AG04449 (cell line): ENCODE measurements around the gene AIRE.

Source experiments
- CTCF ChIA-PET: fragments of 350-600 bp; formaldehyde crosslinking; extraction: SDS; loops from one replicate; lab custom pipeline; 2021; ENCODE audit warnings: antibody characterized with exemption; lab: Yijun Ruan, JAX
- POLR2A ChIA-PET: fragments of 400-600, 350-600 bp; formaldehyde crosslinking; extraction: SDS; loops from one replicate; lab custom pipeline; 2020; ENCODE audit warnings: antibody characterized with exemption, inconsistent platforms; lab: Yijun Ruan, JAX
- DNase-seq: peaks from one replicate; pipeline ENCODE4 v3.0.0-alpha.2; 2010; ENCODE audit warnings: low read depth, low spot score
- H3K4me3 ChIP-seq: 2 replicates; pipeline ENCODE4 v1.5.1; 2011; ENCODE audit warnings: low read depth, mild to moderate bottlenecking, control low read depth, low read length
- TF ChIP-seq, protein P1 (sequence below): IDR thresholded peaks from one replicate; pipeline ENCODE4 v1.5.1; 2011; ENCODE audit warnings: mild to moderate bottlenecking, moderate library complexity, low read length, control low read depth, inconsistent platforms; ENCODE audit not compliant: insufficient read depth; ENCODE audit errors: missing control alignments

The AIRE gene

GRCh38 chr21:44271558-44272283 is 14.0 kb upstream of the AIRE start:
- CTCF ChIA-PET, result no interaction called here
- H3K4me3 ChIP-seq, result no peak overlapping the region
- DNase-seq, result no peak
- TF ChIP-seq, protein P1, sequence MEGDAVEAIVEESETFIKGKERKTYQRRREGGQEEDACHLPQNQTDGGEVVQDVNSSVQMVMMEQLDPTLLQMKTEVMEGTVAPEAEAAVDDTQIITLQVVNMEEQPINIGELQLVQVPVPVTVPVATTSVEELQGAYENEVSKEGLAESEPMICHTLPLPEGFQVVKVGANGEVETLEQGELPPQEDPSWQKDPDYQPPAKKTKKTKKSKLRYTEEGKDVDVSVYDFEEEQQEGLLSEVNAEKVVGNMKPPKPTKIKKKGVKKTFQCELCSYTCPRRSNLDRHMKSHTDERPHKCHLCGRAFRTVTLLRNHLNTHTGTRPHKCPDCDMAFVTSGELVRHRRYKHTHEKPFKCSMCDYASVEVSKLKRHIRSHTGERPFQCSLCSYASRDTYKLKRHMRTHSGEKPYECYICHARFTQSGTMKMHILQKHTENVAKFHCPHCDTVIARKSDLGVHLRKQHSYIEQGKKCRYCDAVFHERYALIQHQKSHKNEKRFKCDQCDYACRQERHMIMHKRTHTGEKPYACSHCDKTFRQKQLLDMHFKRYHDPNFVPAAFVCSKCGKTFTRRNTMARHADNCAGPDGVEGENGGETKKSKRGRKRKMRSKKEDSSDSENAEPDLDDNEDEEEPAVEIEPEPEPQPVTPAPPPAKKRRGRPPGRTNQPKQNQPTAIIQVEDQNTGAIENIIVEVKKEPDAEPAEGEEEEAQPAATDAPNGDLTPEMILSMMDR, result no peak
- POLR2A ChIA-PET, result no interaction called here

GRCh38 chr21:44272284-44272858 is 13.3 kb upstream of the AIRE start:
- CTCF ChIA-PET, result interaction anchor here (3.4 kb wide), 1 partner anchor 25 kb away, joined by 13 read pairs; no protein-coding TSS in a partner anchor
- H3K4me3 ChIP-seq, result no peak overlapping the region
- no peak for DNase-seq
- TF ChIP-seq, protein P1, result no peak
- POLR2A ChIA-PET, result no interaction called here

DNA sequence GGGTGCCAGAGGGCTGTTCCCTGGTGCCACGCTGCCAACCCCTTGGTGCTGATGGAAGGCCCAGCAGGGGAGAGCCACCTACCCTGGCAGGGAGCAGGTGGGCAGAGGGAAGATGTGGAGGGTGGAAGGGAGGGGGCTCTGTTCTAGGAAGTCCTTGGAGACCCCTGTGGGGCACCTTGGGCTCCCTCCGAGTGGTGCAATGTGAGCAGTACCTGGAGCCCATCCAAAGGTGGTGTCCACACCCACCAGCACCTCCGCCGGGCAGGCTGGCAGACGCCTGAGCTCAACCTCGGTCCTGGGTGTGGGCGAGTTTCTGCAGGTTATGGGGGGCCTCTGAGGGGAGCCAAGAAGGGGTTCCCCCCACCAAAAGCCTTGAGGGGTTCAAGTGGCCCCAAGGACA is 12.6 kb upstream of the AIRE start:
- POLR2A ChIA-PET, result no interaction called here
- DNase-seq, result no peak
- H3K4me3 ChIP-seq, result no peak overlapping the region
- TF ChIP-seq, protein P1, result no peak
- CTCF ChIA-PET, result interaction anchor here (3.4 kb wide), 1 partner anchor 24 kb away, joined by 13 read pairs; no protein-coding TSS in a partner anchor

DNA sequence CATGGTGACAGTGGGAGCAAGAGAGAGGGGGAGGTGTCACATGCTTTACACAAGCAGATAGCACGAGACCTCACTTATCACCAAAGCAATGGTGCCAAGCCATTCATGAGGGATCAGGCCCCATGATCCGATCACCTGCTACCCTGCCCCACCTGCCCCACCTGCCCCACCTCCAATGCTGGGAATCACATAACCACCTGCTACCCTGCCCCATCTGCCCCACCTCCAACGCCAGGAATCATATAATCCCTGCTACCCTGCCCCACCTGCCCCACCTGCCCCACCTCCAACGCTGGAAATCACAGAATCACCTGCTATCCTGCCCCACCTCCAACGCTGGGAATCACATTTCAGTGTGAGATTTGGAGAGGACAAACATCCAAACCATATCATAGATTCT is 10.6 kb upstream of the AIRE start:
- TF ChIP-seq, protein P1, result no peak
- H3K4me3 ChIP-seq, result no peak overlapping the region
- no peak for DNase-seq
- POLR2A ChIA-PET, result no interaction called here
- CTCF ChIA-PET, result interaction anchor here (3.4 kb wide), 1 partner anchor 22 kb away, joined by 13 read pairs; no protein-coding TSS in a partner anchor

DNA sequence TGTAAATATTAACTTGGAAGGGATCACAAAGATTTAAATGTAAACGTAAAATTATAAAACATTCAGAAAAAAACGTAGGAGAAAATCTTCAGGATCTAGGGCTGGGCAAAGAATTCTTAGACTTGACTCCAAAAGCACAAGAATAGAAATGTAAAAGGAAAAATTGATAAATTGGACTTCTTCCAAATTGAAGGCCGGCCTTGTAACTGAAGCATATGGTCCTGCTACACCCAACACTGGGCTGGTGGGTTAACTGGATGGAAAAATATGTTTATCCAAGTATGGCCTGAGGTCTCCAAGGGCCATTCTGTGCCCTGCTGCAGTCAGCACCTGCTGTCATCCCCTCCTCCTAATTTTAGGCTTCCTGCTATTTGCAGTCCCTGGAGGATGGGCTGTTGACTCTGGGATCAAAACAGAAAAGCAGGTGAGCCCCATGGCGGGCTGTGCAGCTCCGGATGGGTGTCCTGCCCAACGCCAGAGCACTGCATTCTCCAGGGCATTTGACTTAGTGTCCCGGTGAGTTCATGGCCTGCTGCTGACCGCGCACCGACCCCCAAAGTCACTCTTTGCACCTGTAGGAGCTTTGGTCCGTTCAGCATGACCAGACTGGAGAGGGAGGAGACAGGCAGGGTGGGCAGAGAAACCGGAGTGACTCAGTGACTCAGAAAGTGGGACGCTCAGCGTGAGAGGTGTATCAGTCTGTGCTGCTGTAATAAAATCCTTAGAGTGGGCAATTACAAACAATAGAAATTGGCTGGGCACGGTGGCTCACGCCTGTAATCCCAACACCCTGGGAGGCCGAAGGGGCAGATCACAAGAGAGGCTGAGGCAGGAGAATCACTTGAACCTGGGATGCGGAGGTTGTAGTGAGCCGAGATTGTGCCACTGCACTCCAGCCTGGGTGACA is 6.1 kb upstream of the AIRE start:
- CTCF ChIA-PET, result no interaction called here
- TF ChIP-seq, protein P1, result no peak
- no peak for DNase-seq
- POLR2A ChIA-PET, result no interaction called here
- no peak overlapping the region for H3K4me3 ChIP-seq
